Heart left ventricle (tissue), 13 donors: Measurements from ENCODE around the gene DYNC2H1.

ENCODE experiments used
- POLR2A ChIP-seq, 2 donors: fragments of 450-650 bp; IDR thresholded peaks; one replicate each; pipeline ENCODE4 v1.6.1; 2017; ENCODE audit warnings: antibody characterized with exemption in 2 of 2, mild to moderate bottlenecking in 2 of 2, moderate library complexity in 2 of 2
- TF ChIP-seq, protein P1 (sequence below), 12 donors: fragments of 200-600 bp; sonication (generic) in 4 of 12; IDR thresholded peaks; one replicate each; pipeline versions ENCODE4 v1.5.0 to v1.8.0; 2018 to 2022; ENCODE audit warnings: antibody characterized with exemption in 12 of 12, mild to moderate bottlenecking in 5 of 12
- donor health status: ischemic (EF 13 %, LVEDD 7.1; RV severe dilation, severe dysfunction).
- donor health status: DM: no; HTN: yes; CAD: no.
- donor health status: DM: no; HTN: no; CAD: no.
- donor health status: ischemic (EF 25% LVEDD 6.9; RV normal size, moderate dysfunction).
- donor health status: ischemic (EF 25% LVEDD 5.7; RV mildly dilated, moderate dysfunction).
- donor health status: ischemic (EF 35%, LVEDD 5.7; RV mildly dilated, moderate dysfunction).
- donor health status: nonischemic (EF 11% LVEDD 7.7; RV severe dilation, severe dysfunction).
- donor health status: DM: yes; HTN: yes; CAD: no.
- donor health status: PGD.
- donor health status: ischemic (EF 29% LVEDD 5.4; RV normal size, mild dysfunction).
- donor health status: nonischemic (EF 23%, LVEDD 6.1; RV moderate dilation, normal function).

DNA sequence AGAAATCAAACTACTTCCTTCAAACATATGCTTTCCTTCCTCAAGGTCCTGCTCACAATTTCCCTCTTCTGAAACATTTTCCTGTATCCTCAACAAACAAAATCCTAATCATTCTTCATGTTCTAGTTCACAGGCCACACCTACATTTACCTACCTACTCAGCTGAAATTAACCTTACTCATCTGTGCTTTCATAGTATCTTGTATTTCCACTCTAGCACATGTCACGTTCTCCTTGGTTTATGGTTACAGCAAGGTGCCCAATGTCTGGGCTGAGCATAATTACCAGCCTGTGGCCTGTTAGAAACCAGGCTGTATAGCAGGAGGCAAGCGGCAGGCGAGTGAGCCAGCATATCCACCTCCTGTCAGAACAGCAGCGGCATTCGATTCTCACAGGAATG lies 30.5 kb upstream of the DYNC2H1 start:
- no peak for TF ChIP-seq POLR2A (IDR thresholded peaks at IDR 0.05)
- TF ChIP-seq, protein P1, sequence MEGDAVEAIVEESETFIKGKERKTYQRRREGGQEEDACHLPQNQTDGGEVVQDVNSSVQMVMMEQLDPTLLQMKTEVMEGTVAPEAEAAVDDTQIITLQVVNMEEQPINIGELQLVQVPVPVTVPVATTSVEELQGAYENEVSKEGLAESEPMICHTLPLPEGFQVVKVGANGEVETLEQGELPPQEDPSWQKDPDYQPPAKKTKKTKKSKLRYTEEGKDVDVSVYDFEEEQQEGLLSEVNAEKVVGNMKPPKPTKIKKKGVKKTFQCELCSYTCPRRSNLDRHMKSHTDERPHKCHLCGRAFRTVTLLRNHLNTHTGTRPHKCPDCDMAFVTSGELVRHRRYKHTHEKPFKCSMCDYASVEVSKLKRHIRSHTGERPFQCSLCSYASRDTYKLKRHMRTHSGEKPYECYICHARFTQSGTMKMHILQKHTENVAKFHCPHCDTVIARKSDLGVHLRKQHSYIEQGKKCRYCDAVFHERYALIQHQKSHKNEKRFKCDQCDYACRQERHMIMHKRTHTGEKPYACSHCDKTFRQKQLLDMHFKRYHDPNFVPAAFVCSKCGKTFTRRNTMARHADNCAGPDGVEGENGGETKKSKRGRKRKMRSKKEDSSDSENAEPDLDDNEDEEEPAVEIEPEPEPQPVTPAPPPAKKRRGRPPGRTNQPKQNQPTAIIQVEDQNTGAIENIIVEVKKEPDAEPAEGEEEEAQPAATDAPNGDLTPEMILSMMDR (IDR thresholded peaks at IDR 0.05), result no peak
